Activated B cell treated with CpG ODN at 0.5 μM for 24 hours (primary cell): Measurements from ENCODE around the gene DOCK1. TPM values are rescaled to one million over a fixed set of nuclear protein-coding genes. Genes with fewer than 3 reads are reported as not detected.

ENCODE experiments used
- ATAC-seq: fragments of 200-7000 bp; cut with Tn5 transposase; one replicate; pipeline ENCODE4 v1.10.0; 2021; ENCODE audit warnings: low read depth, mild to moderate bottlenecking, moderate library complexity
- CTCF ChIA-PET: fragments of 350-600 bp; sonication (Branson Sonifier 250); formaldehyde crosslinking; loops from one replicate; lab custom pipeline; 2021; ENCODE audit warnings: antibody characterized with exemption; lab: Charles Lee
- POLR2A ChIA-PET: fragments of 350-600 bp; sonication (Branson Sonifier 250); formaldehyde crosslinking; loops from one replicate; lab custom pipeline; 2021; ENCODE audit warnings: antibody characterized with exemption; lab: Charles Lee
- DNase-seq: peaks from one replicate; pipeline ENCODE4 v3.0.0; 2022
- H3K27ac Mint-ChIP-seq: one replicate; pipeline ENCODE4 v1.8.0; 2020; ENCODE audit warnings: mixed read lengths
- H3K27me3 Mint-ChIP-seq: one replicate; pipeline ENCODE4 v1.8.0; 2021; ENCODE audit warnings: mixed read lengths
- H3K36me3 Mint-ChIP-seq: one replicate; pipeline ENCODE4 v1.8.0; 2021; ENCODE audit warnings: low read depth, mixed read lengths
- H3K4me1 Mint-ChIP-seq: one replicate; pipeline ENCODE4 v1.8.0; 2021; ENCODE audit warnings: mixed read lengths
- H3K4me3 Mint-ChIP-seq: one replicate; pipeline ENCODE4 v1.8.0; 2020; ENCODE audit warnings: mild to moderate bottlenecking, mixed read lengths
- H3K9me3 Mint-ChIP-seq: one replicate; pipeline ENCODE4 v1.8.0; 2020; ENCODE audit warnings: mixed read lengths
- CTCF ChIP-seq: fragments of 200-600 bp; IDR thresholded peaks from one replicate; pipeline ENCODE4 v1.8.0; 2022; ENCODE audit warnings: antibody characterized with exemption, mild to moderate bottlenecking
- intact Hi-C: fragments of 100-400 bp; cut with micrococcal nuclease; formaldehyde crosslinking; loops from one replicate; pipeline ENCODE4 v1.15.1; 2024
- total RNA-seq: library from RNA; stranded (reverse); gene quantifications from 2 replicates; pipeline ENCODE4 v1.2.3, GENCODE V29; 2022

DOCK1 gene
- total RNA-seq, 1 donor from 2014 or later, result not detected

GRCh38 chr10:127427926-127428325 is 522.7 kb downstream of the DOCK1 start:
- no peaks in the 10 kb centered on the region for H3K27me3 Mint-ChIP-seq
- H3K9me3 Mint-ChIP-seq, result no peaks in the 10 kb centered on the region
- intact Hi-C loops, result no loop called here
- ATAC-seq (no peak), DNase-seq (no peak)
- no peak overlapping the region for H3K4me3 Mint-ChIP-seq
- H3K4me1 Mint-ChIP-seq, result no peaks in the 10 kb centered on the region
- ChIA-PET POLR2A (no interaction called here), CTCF (no interaction called here)
- no peaks in the 10 kb centered on the region for H3K36me3 Mint-ChIP-seq
- TF ChIP-seq CTCF, result no peak
- H3K27ac Mint-ChIP-seq, result no peak overlapping the region

- intact Hi-C loops, result no loop called here
- ChIA-PET POLR2A (no interaction called here), CTCF (no interaction called here)
- TF ChIP-seq CTCF, result no peak
- Mint-ChIP-seq H3K9me3 (no peaks in the 10 kb centered on the region), H3K36me3 (no peaks in the 10 kb centered on the region), H3K4me1 (no peaks in the 10 kb centered on the region), H3K27ac (no peak overlapping the region), H3K4me3 (no peak overlapping the region), H3K27me3 (no peaks in the 10 kb centered on the region)
- no peak for ATAC-seq
- DNase-seq, result no peak
Measured at GRCh38 chr10:127428385-127428980, 523.3 kb downstream of the DOCK1 start.

- intact Hi-C loops, result no loop called here
Measured at GRCh38 chr10:127429601-127430312, 524.5 kb downstream of the DOCK1 start.

GRCh38 chr10:127431525-127431924 is 526.3 kb downstream of the DOCK1 start:
- ChIA-PET CTCF (no interaction called here), POLR2A (no interaction called here)
- Mint-ChIP-seq H3K27ac (no peak overlapping the region), H3K27me3 (no peaks in the 10 kb centered on the region), H3K4me3 (no peak overlapping the region), H3K9me3 (no peaks in the 10 kb centered on the region), H3K36me3 (no peaks in the 10 kb centered on the region), H3K4me1 (no peaks in the 10 kb centered on the region)
- ATAC-seq (no peak), DNase-seq (no peak)
- TF ChIP-seq CTCF, result no peak
- intact Hi-C loops, result no loop called here

More at GRCh38 chr10:127429601-127430312, 524.5 kb downstream of the DOCK1 start:
- Mint-ChIP-seq H3K36me3 (no peaks in the 10 kb centered on the region), H3K4me3 (no peak overlapping the region), H3K9me3 (no peaks in the 10 kb centered on the region), H3K27me3 (no peaks in the 10 kb centered on the region), H3K27ac (no peak overlapping the region), H3K4me1 (no peaks in the 10 kb centered on the region)
- no peak for TF ChIP-seq CTCF
- POLR2A ChIA-PET, result no interaction called here
- no peak for ATAC-seq
- DNase-seq, result no peak
- CTCF ChIA-PET, result no interaction called here

- ATAC-seq (no peak), DNase-seq (no peak)
- Mint-ChIP-seq H3K9me3 (no peaks in the 10 kb centered on the region), H3K4me1 (no peaks in the 10 kb centered on the region), H3K36me3 (no peaks in the 10 kb centered on the region), H3K27ac (no peak overlapping the region), H3K4me3 (no peak overlapping the region), H3K27me3 (no peaks in the 10 kb centered on the region)
- CTCF ChIA-PET, result no interaction called here
- POLR2A ChIA-PET, result no interaction called here
- TF ChIP-seq CTCF, result no peak
- intact Hi-C loops, result no loop called here
Measured at GRCh38 chr10:127434006-127434405, 528.8 kb downstream of the DOCK1 start.
